ENCODE data around the gene SHROOM3. TPM values are rescaled to one million over a fixed set of nuclear protein-coding genes. Genes with fewer than 3 reads are reported as not detected.

Gene SHROOM3
- total RNA-seq, 6 experiments from 2014 or later = 15.2 to 35.8 (median 29.9) TPM

- intact Hi-C loops (cut with DNase I) = no loop called here
- Histone ChIP-seq H3K36me3 (no peaks in the 10 kb centered on the region), H3K4me3 (no peak overlapping the region), H3K27ac (no peak overlapping the region), H3K27me3 (no peaks in the 10 kb centered on the region), H3K4me1 (peaks cover 0 to 14% (median 3%) of the 10 kb centered on the region in 4 donors), H3K9me3 (no peaks in the 10 kb centered on the region)
- ATAC-seq (peak; percentile 42 to 63 (median 58)), DNase-seq (no peak)
- WGBS (ENCODE audit: insufficient coverage, low coverage, low lambda C conversion rate, missing lambda C conversion rate) = 57% methylated on average over 2 of the region's 2 CpGs
- TF ChIP-seq CTCF (IDR thresholded peaks at IDR 0.05) (no peak), POLR2A (IDR thresholded peaks at IDR 0.05) (no peak)
Observed at GRCh38 chr4:76515975-76516843, 81.2 kb downstream of the SHROOM3 start.

- peaks cover 0 to 7% (median 0%) of the 10 kb centered on the region in 4 donors for H3K4me1 ChIP-seq
- intact Hi-C loops (cut with DNase I) = no loop called here
- no peaks in the 10 kb centered on the region for H3K9me3 ChIP-seq
- 64% methylated on average over 1 of the region's 1 CpG for WGBS (ENCODE audit: insufficient coverage, low coverage, low lambda C conversion rate, missing lambda C conversion rate)
- no peak overlapping the region for H3K27ac ChIP-seq
- H3K27me3 ChIP-seq = no peaks in the 10 kb centered on the region
- ATAC-seq (no peak), DNase-seq (no peak)
- no peaks in the 10 kb centered on the region for H3K36me3 ChIP-seq
- H3K4me3 ChIP-seq = no peak overlapping the region
- TF ChIP-seq CTCF (IDR thresholded peaks at IDR 0.05) = no peak
- TF ChIP-seq POLR2A (IDR thresholded peaks at IDR 0.05) = no peak
Observed at GRCh38 chr4:76518241-76518640, 83.2 kb downstream of the SHROOM3 start.

- TF ChIP-seq POLR2A (IDR thresholded peaks at IDR 0.05) (no peak), CTCF (IDR thresholded peaks at IDR 0.05) (no peak)
- WGBS (ENCODE audit: insufficient coverage, low coverage, low lambda C conversion rate, missing lambda C conversion rate) = 41% methylated on average over 6 of the region's 6 CpGs
- no peak overlapping the region for H3K4me3 ChIP-seq
- intact Hi-C loops (cut with DNase I) = no loop called here
- H3K36me3 ChIP-seq = no peaks in the 10 kb centered on the region
- no peaks in the 10 kb centered on the region for H3K9me3 ChIP-seq
- DNase-seq (peak in 1 of 3 donors; percentile 53), ATAC-seq (no peak)
- H3K27ac ChIP-seq = peak overlapping the region in 1 of 3 donors; percentile 99
- no peaks in the 10 kb centered on the region for H3K27me3 ChIP-seq
- H3K4me1 ChIP-seq = peaks cover 0 to 26% (median 13%) of the 10 kb centered on the region in 4 donors
Observed at GRCh38 chr4:76523593-76523992, 88.6 kb downstream of the SHROOM3 start.

- peak overlapping the region; percentile 87 to 99 (median 96) for H3K27ac ChIP-seq
- peak; percentile 79 to 83 (median 80) for ATAC-seq
Observed at GRCh38 chr4:76525751-76526150, 90.7 kb downstream of the SHROOM3 start.

More at GRCh38 chr4:76525751-76526150, 90.7 kb downstream of the SHROOM3 start:
- TF ChIP-seq CTCF (IDR thresholded peaks at IDR 0.05) (no peak), POLR2A (IDR thresholded peaks at IDR 0.05) (no peak)
- no peaks in the 10 kb centered on the region for H3K9me3 ChIP-seq
- peak overlapping the region in 2 of 3 donors; percentile 15 to 26 for H3K4me3 ChIP-seq
- WGBS (ENCODE audit: insufficient coverage, low coverage, low lambda C conversion rate, missing lambda C conversion rate) = 20% methylated on average over 4 of the region's 4 CpGs
- DNase-seq = no peak
- no peaks in the 10 kb centered on the region for H3K27me3 ChIP-seq
- H3K4me1 ChIP-seq = peaks cover 0 to 26% (median 13%) of the 10 kb centered on the region in 4 donors
- intact Hi-C loops (cut with DNase I) = no loop called here
- H3K36me3 ChIP-seq = no peaks in the 10 kb centered on the region
